Neuronal stem cell (in vitro differentiated cells): Measurements from ENCODE around the gene SCIN.
A peak's percentile ranks its signal among the peaks of the same experiment; 100 is the strongest.

ENCODE experiments used
- DNase-seq: peaks from one replicate; pipeline ENCODE4 v3.0.0-alpha.2; 2013; ENCODE audit warnings: low spot score
- H2AFZ ChIP-seq: one replicate; pipeline ENCODE4 v1.6.1; 2013; ENCODE audit warnings: mild to moderate bottlenecking, low read length, inconsistent platforms
- H2AK5ac ChIP-seq: 2 replicates; pipeline ENCODE4 v1.6.1; 2013; ENCODE audit warnings: low read depth, mild to moderate bottlenecking, inconsistent platforms, low read length, moderate library complexity, mixed read lengths
- H2BK120ac ChIP-seq: 2 replicates; pipeline ENCODE4 v1.6.1; 2013; ENCODE audit warnings: low read depth, mild to moderate bottlenecking, inconsistent platforms, low read length, moderate library complexity, mixed read lengths
- H2BK12ac ChIP-seq: one replicate; pipeline ENCODE4 v1.6.1; 2013; ENCODE audit warnings: low read length, inconsistent platforms
- H2BK15ac ChIP-seq: 2 replicates; pipeline ENCODE4 v1.6.1; 2013; ENCODE audit warnings: mild to moderate bottlenecking, low read length, inconsistent platforms, mixed read lengths
- H2BK5ac ChIP-seq: one replicate; pipeline ENCODE4 v1.6.1; 2013; ENCODE audit warnings: inconsistent platforms, mild to moderate bottlenecking, low read length, moderate library complexity
- H3K14ac ChIP-seq: one replicate; pipeline ENCODE4 v1.6.1; 2013; ENCODE audit warnings: low read length, inconsistent platforms
- H3K18ac ChIP-seq: 2 replicates; pipeline ENCODE4 v1.6.1; 2013; ENCODE audit warnings: low read length, inconsistent platforms
- H3K23ac ChIP-seq: 2 replicates; pipeline ENCODE4 v1.6.1; 2013; ENCODE audit warnings: low read depth, mild to moderate bottlenecking, mixed read lengths, low read length, inconsistent platforms; ENCODE audit not compliant: poor library complexity
- H3K27ac ChIP-seq: replicated peaks from 3 replicates; pipeline ENCODE4 v1.5.1; 2013; ENCODE audit warnings: low read length, inconsistent platforms
- H3K27me3 ChIP-seq, 3 experiments: 2 replicates each; pipeline ENCODE4 v1.6.1; 2013; ENCODE audit warnings: low read length in 3 of 3, mild to moderate bottlenecking in 2 of 3, inconsistent platforms in 1 of 3, low read depth in 1 of 3, mixed read lengths in 1 of 3, moderate library complexity in 1 of 3; ENCODE audit not compliant: control insufficient read depth in 3 of 3, insufficient read depth in 3 of 3
- H3K36me3 ChIP-seq, 2 donors: replicated peaks in 1 of 2; 2 replicates each; pipeline ENCODE4 v1.6.1; 2013; ENCODE audit warnings: low read length in 2 of 2; ENCODE audit not compliant: control insufficient read depth in 2 of 2, insufficient read depth in 2 of 2
- H3K4ac ChIP-seq: 2 replicates; pipeline ENCODE4 v1.6.1; 2013; ENCODE audit warnings: inconsistent platforms, mild to moderate bottlenecking, low read length, moderate library complexity
- H3K4me1 ChIP-seq, 2 donors: 1 replicate in 1 of 2; 2 replicates in 1 of 2; pipeline ENCODE4 v1.6.1; 2013; ENCODE audit warnings: low read length in 2 of 2, low read depth in 1 of 2; ENCODE audit not compliant: control insufficient read depth in 2 of 2, insufficient read depth in 1 of 2
- H3K4me2 ChIP-seq: one replicate; pipeline ENCODE4 v1.6.1; 2013; ENCODE audit warnings: mild to moderate bottlenecking, low read length, inconsistent platforms; ENCODE audit not compliant: insufficient read depth, poor library complexity, severe bottlenecking
- H3K4me3 ChIP-seq, 2 donors: 2 replicates each; pipeline ENCODE4 v1.5.1; 2013; ENCODE audit warnings: low read length in 2 of 2, mild to moderate bottlenecking in 2 of 2, inconsistent platforms in 1 of 2, moderate library complexity in 1 of 2
- H3K79me1 ChIP-seq: one replicate; pipeline ENCODE4 v1.6.1; 2013; ENCODE audit warnings: low read depth, mild to moderate bottlenecking, inconsistent platforms, low read length, moderate library complexity
- H3K9ac ChIP-seq: one replicate; pipeline ENCODE4 v1.6.1; 2013; ENCODE audit warnings: mild to moderate bottlenecking, low read depth, low read length, inconsistent platforms; ENCODE audit not compliant: poor library complexity
- H3K9me3 ChIP-seq, 2 donors: replicated peaks in 1 of 2; 2 replicates each; pipeline versions ENCODE3 to v1.6.1; 2013; ENCODE audit warnings: low read length in 2 of 2, mild to moderate bottlenecking in 2 of 2, inconsistent platforms in 1 of 2, low read depth in 1 of 2, mixed read lengths in 1 of 2, moderate library complexity in 1 of 2; ENCODE audit not compliant: control insufficient read depth in 2 of 2, insufficient read depth in 1 of 2
- H4K8ac ChIP-seq: one replicate; pipeline ENCODE4 v1.6.1; 2013; ENCODE audit warnings: low read depth, mild to moderate bottlenecking, inconsistent platforms, low read length, moderate library complexity
- H4K91ac ChIP-seq: one replicate; pipeline ENCODE4 v1.6.1; 2013; ENCODE audit warnings: low read length, low read depth, mild to moderate bottlenecking, inconsistent platforms; ENCODE audit not compliant: poor library complexity
- WGBS, 2 donors: extraction: QIAGEN DNeasy Blood & Tissue Kit; methylation state at CpG; one replicate each; pipeline ENCODE4 v1.1.7; 2013; ENCODE audit warnings: missing lambda C conversion rate in 2 of 2, mixed read lengths in 1 of 2; ENCODE audit not compliant: insufficient read length in 2 of 2, insufficient replicate concordance in 1 of 2; ENCODE audit errors: extremely low coverage in 2 of 2; 5-methylcytosine and 5-hydroxymethylcytosine counted together

The SCIN gene

GRCh38 chr7:12685550-12685949 lies 115.0 kb downstream of the SCIN start:
- Histone ChIP-seq H3K14ac (no peak overlapping the region), H2AK5ac (no peak overlapping the region), H3K9me3 (peaks cover 0 to 4% of the 10 kb centered on the region in 2 donors), H3K4ac (no peak overlapping the region), H3K4me2 (no peak overlapping the region), H3K23ac (no peak overlapping the region), H3K36me3 (peaks cover 0 to 19% of the 10 kb centered on the region in 2 donors), H2BK5ac (no peak overlapping the region), H3K9ac (no peak overlapping the region), H4K91ac (no peak overlapping the region), H3K27ac (no peak overlapping the region), H2AFZ (no peak overlapping the region), H3K27me3 (no peaks in the 10 kb centered on the region), H2BK12ac (no peak overlapping the region), H3K79me1 (no peaks in the 10 kb centered on the region), H2BK15ac (no peak overlapping the region), H3K18ac (no peak overlapping the region), H3K4me1 (peaks cover 0 to 4% of the 10 kb centered on the region in 2 donors), H3K4me3 (no peak overlapping the region), H4K8ac (no peak overlapping the region), H2BK120ac (no peak overlapping the region)
- no CpG with 5 or more reads among the region's 13 CpGs for WGBS, 2 donors
- peak; percentile 30 for DNase-seq

- Histone ChIP-seq H3K4me2 (peak overlapping the region; percentile 80), H3K23ac (peak overlapping the region; percentile 91), H3K14ac (no peak overlapping the region), H2AFZ (peak overlapping the region; percentile 96), H3K4me1 (peaks cover 0 to 4% of the 10 kb centered on the region in 2 donors), H3K9ac (peak overlapping the region; percentile 94), H2AK5ac (no peak overlapping the region), H3K79me1 (no peaks in the 10 kb centered on the region), H3K18ac (peak overlapping the region; percentile 100), H3K4ac (no peak overlapping the region), H2BK5ac (peak overlapping the region; percentile 96), H2BK120ac (no peak overlapping the region), H2BK12ac (no peak overlapping the region), H3K9me3 (peaks cover 0 to 4% of the 10 kb centered on the region in 2 donors), H4K8ac (no peak overlapping the region), H3K4me3 (peak overlapping the region; percentile 61 to 99), H3K27me3 (no peaks in the 10 kb centered on the region), H3K36me3 (peaks cover 0 to 27% of the 10 kb centered on the region in 2 donors), H3K27ac (no peak overlapping the region), H2BK15ac (peak overlapping the region; percentile 85), H4K91ac (peak overlapping the region; percentile 72)
- no CpG with 5 or more reads among the region's 54 CpGs for WGBS, 2 donors
- peak; percentile 85 for DNase-seq
Measured at GRCh38 chr7:12686234-12686890, 115.8 kb downstream of the SCIN start.

- peak; percentile 96 for DNase-seq
- whole genome bisulfite sequencing, 2 donors, result no CpG with 5 or more reads among the region's 73 CpGs
Measured at GRCh38 chr7:12686891-12687717, 116.6 kb downstream of the SCIN start, which contains the start of gene ARL4A. ARL4A (plus strand) TSS chr7:12687633; CDS start chr7:12688255, 622 bp downstream.

GRCh38 chr7:12687718-12688171 lies 117.2 kb downstream of the SCIN start:
- H3K4me2 ChIP-seq, result peak overlapping the region; percentile 79
- H3K27me3 ChIP-seq, result no peaks in the 10 kb centered on the region
- WGBS, 2 donors, result no CpG with 5 or more reads among the region's 12 CpGs
- H3K23ac ChIP-seq, result no peak overlapping the region
- H2BK120ac ChIP-seq, result no peak overlapping the region
- no peak overlapping the region for H3K9ac ChIP-seq
- no peak overlapping the region for H3K18ac ChIP-seq
- H3K36me3 ChIP-seq, result peaks cover 0 to 41% of the 10 kb centered on the region in 2 donors
- H3K4me3 ChIP-seq, result peak overlapping the region; percentile 61 to 77
- H2BK15ac ChIP-seq, result no peak overlapping the region
- H3K14ac ChIP-seq, result no peak overlapping the region
- H3K27ac ChIP-seq, result no peak overlapping the region
- no peak overlapping the region for H2BK12ac ChIP-seq
- DNase-seq, result no peak
- H3K4ac ChIP-seq, result no peak overlapping the region
- no peak overlapping the region for H2AFZ ChIP-seq
- H4K91ac ChIP-seq, result no peak overlapping the region
- peaks cover 0 to 4% of the 10 kb centered on the region in 2 donors for H3K4me1 ChIP-seq
- H2BK5ac ChIP-seq, result no peak overlapping the region
- no peak overlapping the region for H2AK5ac ChIP-seq
- H3K9me3 ChIP-seq, result peaks cover 0 to 7% of the 10 kb centered on the region in 2 donors
- H3K79me1 ChIP-seq, result no peaks in the 10 kb centered on the region
- no peak overlapping the region for H4K8ac ChIP-seq

More at GRCh38 chr7:12686891-12687717, 116.6 kb downstream of the SCIN start, which contains the start of gene ARL4A:
- peak within 1 kb of the TSS; percentile 38 for H3K14ac ChIP-seq
- H3K79me1 ChIP-seq, result no peaks in the 10 kb centered on the region
- H3K4me2 ChIP-seq, result peak within 1 kb of the TSS; percentile 80
- H3K4ac ChIP-seq, result peak within 1 kb of the TSS; percentile 37
- H2AK5ac ChIP-seq, result peak within 1 kb of the TSS; percentile 75
- H2BK120ac ChIP-seq, result no peak within 1 kb of the TSS
- H3K18ac ChIP-seq, result peak within 1 kb of the TSS; percentile 100
- peak within 1 kb of the TSS; percentile 96 for H2BK5ac ChIP-seq
- H3K27ac ChIP-seq, result peak within 1 kb of the TSS; percentile 85
- peak within 1 kb of the TSS; percentile 96 for H2AFZ ChIP-seq
- H4K91ac ChIP-seq, result peak within 1 kb of the TSS; percentile 72
- H3K23ac ChIP-seq, result peak within 1 kb of the TSS; percentile 91
- H3K9me3 ChIP-seq, result peaks cover 0 to 4% of the 10 kb centered on the region in 2 donors
- H3K9ac ChIP-seq, result peak within 1 kb of the TSS; percentile 94
- peaks cover 0 to 35% of the 10 kb centered on the region in 2 donors for H3K36me3 ChIP-seq
- H4K8ac ChIP-seq, result peak within 1 kb of the TSS; percentile 92
- H3K27me3 ChIP-seq, result no peaks in the 10 kb centered on the region
- H2BK15ac ChIP-seq, result peak within 1 kb of the TSS; percentile 85
- peaks cover 0 to 4% of the 10 kb centered on the region in 2 donors for H3K4me1 ChIP-seq
- no peak within 1 kb of the TSS for H2BK12ac ChIP-seq
- H3K4me3 ChIP-seq, result peak within 1 kb of the TSS; percentile 68 to 99
